Osteocyte (in vitro differentiated cells): ENCODE data around the gene PTRH1. TPM values are rescaled to one million over a fixed set of nuclear protein-coding genes. Genes with fewer than 3 reads are reported as not detected.
A peak's percentile ranks its signal among the peaks of the same experiment; 100 is the strongest.

ENCODE experiments used
- DNase-seq: peaks from one replicate; pipeline ENCODE4 v3.0.0; 2021; ENCODE audit warnings: mixed read lengths; ENCODE audit not compliant: unreplicated experiment; ENCODE audit errors: extremely low spot score
- H3K27ac Mint-ChIP-seq: one replicate; pipeline ENCODE4 v1.8.0; 2021; ENCODE audit warnings: mild to moderate bottlenecking, mixed read lengths; ENCODE audit not compliant: unreplicated experiment
- H3K27me3 Mint-ChIP-seq: one replicate; pipeline ENCODE4 v1.8.0; 2021; ENCODE audit warnings: mixed read lengths; ENCODE audit not compliant: unreplicated experiment
- H3K36me3 Mint-ChIP-seq: one replicate; pipeline ENCODE4 v1.8.0; 2021; ENCODE audit warnings: mixed read lengths; ENCODE audit not compliant: unreplicated experiment
- H3K4me1 Mint-ChIP-seq: one replicate; pipeline ENCODE4 v1.8.0; 2021; ENCODE audit warnings: mixed read lengths; ENCODE audit not compliant: unreplicated experiment
- H3K4me3 Mint-ChIP-seq: one replicate; pipeline ENCODE4 v1.8.0; 2021; ENCODE audit warnings: mild to moderate bottlenecking, moderate library complexity, mixed read lengths; ENCODE audit not compliant: unreplicated experiment
- H3K9me3 Mint-ChIP-seq: one replicate; pipeline ENCODE4 v1.8.0; 2021; ENCODE audit warnings: mixed read lengths; ENCODE audit not compliant: unreplicated experiment
- CTCF ChIP-seq: fragments of 200-600 bp; sonication (generic); IDR thresholded peaks from 2 replicates; pipeline ENCODE4 v1.5.0; 2021; ENCODE audit warnings: antibody characterized with exemption, mild to moderate bottlenecking, moderate library complexity
- total RNA-seq: library from RNA; stranded (reverse); gene quantifications from 2 replicates; pipeline ENCODE4 v1.2.1, GENCODE V29; 2021

PTRH1 gene
- total RNA-seq, 1 donor from 2014 or later, result 10.6 TPM

- Mint-ChIP-seq H3K4me1 (peaks cover 22% of the 10 kb centered on the region), H3K36me3 (peaks cover 33% of the 10 kb centered on the region), H3K27ac (no peak overlapping the region), H3K9me3 (no peaks in the 10 kb centered on the region), H3K4me3 (no peak overlapping the region), H3K27me3 (no peaks in the 10 kb centered on the region)
- no peak for DNase-seq
- no peak for TF ChIP-seq CTCF
Measured at GRCh38 chr9:127690735-127691134, 24.7 kb downstream of the PTRH1 start.

GRCh38 chr9:127689329-127690000 lies 26.0 kb downstream of the PTRH1 start:
- no peak overlapping the region for H3K27ac Mint-ChIP-seq
- no peak for DNase-seq
- peaks cover 28% of the 10 kb centered on the region for H3K36me3 Mint-ChIP-seq

GRCh38 chr9:127686461-127687393 lies 28.7 kb downstream of the PTRH1 start:
- Mint-ChIP-seq H3K36me3 (peaks cover 39% of the 10 kb centered on the region), H3K4me3 (no peak overlapping the region), H3K27ac (no peak overlapping the region), H3K27me3 (no peaks in the 10 kb centered on the region), H3K9me3 (no peaks in the 10 kb centered on the region), H3K4me1 (peaks cover 35% of the 10 kb centered on the region)
- no peak for DNase-seq
- TF ChIP-seq CTCF, result no peak

More at GRCh38 chr9:127689329-127690000, 26.0 kb downstream of the PTRH1 start:
- TF ChIP-seq CTCF, result no peak
- no peaks in the 10 kb centered on the region for H3K27me3 Mint-ChIP-seq
- H3K4me1 Mint-ChIP-seq, result peaks cover 23% of the 10 kb centered on the region
- H3K9me3 Mint-ChIP-seq, result no peaks in the 10 kb centered on the region
- H3K4me3 Mint-ChIP-seq, result no peak overlapping the region

- TF ChIP-seq CTCF, result no peak
- Mint-ChIP-seq H3K4me3 (peak overlapping the region; percentile 23), H3K27ac (peak overlapping the region; percentile 95), H3K9me3 (no peaks in the 10 kb centered on the region), H3K27me3 (no peaks in the 10 kb centered on the region), H3K36me3 (peaks cover 37% of the 10 kb centered on the region), H3K4me1 (peaks cover 35% of the 10 kb centered on the region)
- DNase-seq, result no peak
Measured at GRCh38 chr9:127684576-127684975, 30.9 kb downstream of the PTRH1 start.

- H3K27ac Mint-ChIP-seq, result peak overlapping the region; percentile 95
- DNase-seq, result no peak
- H3K4me1 Mint-ChIP-seq, result peaks cover 35% of the 10 kb centered on the region
- no peaks in the 10 kb centered on the region for H3K27me3 Mint-ChIP-seq
- H3K9me3 Mint-ChIP-seq, result no peaks in the 10 kb centered on the region
- no peak overlapping the region for H3K4me3 Mint-ChIP-seq
- TF ChIP-seq CTCF, result no peak
- peaks cover 39% of the 10 kb centered on the region for H3K36me3 Mint-ChIP-seq
Measured at GRCh38 chr9:127683723-127684122, 31.7 kb downstream of the PTRH1 start.
